ENCODE measurements around the gene TNPO2.

Gene TNPO2

DNA sequence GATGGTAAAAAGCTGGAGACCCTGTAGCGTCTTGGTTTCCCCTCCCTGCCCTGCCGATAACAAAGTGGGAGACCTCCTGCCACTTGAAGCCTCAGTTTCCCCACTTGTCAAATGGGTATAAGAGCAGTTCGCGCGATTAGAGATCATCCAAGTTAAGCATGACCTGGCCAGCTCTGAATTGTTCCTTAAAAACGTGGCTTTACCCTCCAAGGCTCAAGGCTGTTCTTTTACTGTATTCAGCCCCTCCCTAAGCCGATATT lies 421 bp downstream of the TNPO2 start:
- Histone ChIP-seq H3K9me3 (ENCODE audit: severe bottlenecking) (no peaks in the 10 kb centered on the region), H3K27me3 (ENCODE audit: insufficient read depth, low read depth, severe bottlenecking) (no peaks in the 10 kb centered on the region), H3K36me3 (peaks cover 32% of the 10 kb centered on the region), H3K4me3 (ENCODE audit: low read depth, low read length) (peak overlapping the region; percentile 87), H3K27ac (peak overlapping the region; percentile 97)
- TF ChIP-seq, protein P1, sequence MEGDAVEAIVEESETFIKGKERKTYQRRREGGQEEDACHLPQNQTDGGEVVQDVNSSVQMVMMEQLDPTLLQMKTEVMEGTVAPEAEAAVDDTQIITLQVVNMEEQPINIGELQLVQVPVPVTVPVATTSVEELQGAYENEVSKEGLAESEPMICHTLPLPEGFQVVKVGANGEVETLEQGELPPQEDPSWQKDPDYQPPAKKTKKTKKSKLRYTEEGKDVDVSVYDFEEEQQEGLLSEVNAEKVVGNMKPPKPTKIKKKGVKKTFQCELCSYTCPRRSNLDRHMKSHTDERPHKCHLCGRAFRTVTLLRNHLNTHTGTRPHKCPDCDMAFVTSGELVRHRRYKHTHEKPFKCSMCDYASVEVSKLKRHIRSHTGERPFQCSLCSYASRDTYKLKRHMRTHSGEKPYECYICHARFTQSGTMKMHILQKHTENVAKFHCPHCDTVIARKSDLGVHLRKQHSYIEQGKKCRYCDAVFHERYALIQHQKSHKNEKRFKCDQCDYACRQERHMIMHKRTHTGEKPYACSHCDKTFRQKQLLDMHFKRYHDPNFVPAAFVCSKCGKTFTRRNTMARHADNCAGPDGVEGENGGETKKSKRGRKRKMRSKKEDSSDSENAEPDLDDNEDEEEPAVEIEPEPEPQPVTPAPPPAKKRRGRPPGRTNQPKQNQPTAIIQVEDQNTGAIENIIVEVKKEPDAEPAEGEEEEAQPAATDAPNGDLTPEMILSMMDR (IDR thresholded peaks at IDR 0.05; ENCODE audit: low read depth, low read length), result no peak
- no peak for DNase-seq

DNA sequence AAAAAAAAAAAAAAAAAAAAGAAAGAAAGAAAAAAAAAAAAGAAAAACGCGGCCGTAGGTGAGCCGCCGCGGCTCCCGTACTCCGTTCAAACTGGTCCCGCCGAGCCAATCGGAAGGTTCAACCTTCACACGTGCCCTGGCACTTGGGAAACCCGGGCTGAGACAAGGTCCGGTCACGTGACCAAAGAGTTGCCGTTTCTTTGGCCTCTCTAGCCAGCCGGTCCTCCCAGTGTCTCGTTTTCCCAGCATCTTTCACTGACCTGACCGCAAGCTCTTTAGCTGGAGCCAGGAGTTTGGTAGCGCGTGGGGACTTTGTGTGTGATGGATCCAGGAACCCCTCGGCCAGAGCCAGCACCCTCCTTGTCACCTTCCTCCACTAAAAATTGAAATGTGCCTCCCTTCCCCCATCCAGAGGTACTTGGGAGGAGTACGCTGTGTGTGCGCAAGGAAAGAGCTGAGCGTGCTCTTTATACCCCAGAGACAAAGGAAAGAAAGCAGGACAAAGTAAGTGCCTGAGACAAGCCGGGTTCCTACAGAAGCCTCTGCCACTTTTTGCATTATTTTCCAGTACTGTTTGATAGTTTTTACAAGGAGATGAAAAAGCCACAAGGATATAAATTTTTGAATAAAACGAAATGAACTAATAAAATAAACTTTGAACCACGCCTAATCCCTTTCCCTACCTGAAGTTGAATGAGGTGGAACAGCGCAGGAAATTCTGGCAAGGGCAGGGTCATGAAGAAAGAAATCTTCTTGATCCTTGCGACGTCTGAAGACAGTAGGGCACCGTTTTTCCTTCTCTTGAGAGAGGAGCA lies 959 bp downstream of the TNPO2 start:
- DNase-seq, result peak; percentile 98
- Histone ChIP-seq H3K27me3 (ENCODE audit: insufficient read depth, low read depth, severe bottlenecking) (no peaks in the 10 kb centered on the region), H3K27ac (peak overlapping the region; percentile 97), H3K36me3 (peaks cover 34% of the 10 kb centered on the region), H3K9me3 (ENCODE audit: severe bottlenecking) (no peaks in the 10 kb centered on the region), H3K4me3 (ENCODE audit: low read depth, low read length) (peak overlapping the region; percentile 87)
- TF ChIP-seq, protein P1 (IDR thresholded peaks at IDR 0.05; ENCODE audit: low read depth, low read length), result no peak

DNA sequence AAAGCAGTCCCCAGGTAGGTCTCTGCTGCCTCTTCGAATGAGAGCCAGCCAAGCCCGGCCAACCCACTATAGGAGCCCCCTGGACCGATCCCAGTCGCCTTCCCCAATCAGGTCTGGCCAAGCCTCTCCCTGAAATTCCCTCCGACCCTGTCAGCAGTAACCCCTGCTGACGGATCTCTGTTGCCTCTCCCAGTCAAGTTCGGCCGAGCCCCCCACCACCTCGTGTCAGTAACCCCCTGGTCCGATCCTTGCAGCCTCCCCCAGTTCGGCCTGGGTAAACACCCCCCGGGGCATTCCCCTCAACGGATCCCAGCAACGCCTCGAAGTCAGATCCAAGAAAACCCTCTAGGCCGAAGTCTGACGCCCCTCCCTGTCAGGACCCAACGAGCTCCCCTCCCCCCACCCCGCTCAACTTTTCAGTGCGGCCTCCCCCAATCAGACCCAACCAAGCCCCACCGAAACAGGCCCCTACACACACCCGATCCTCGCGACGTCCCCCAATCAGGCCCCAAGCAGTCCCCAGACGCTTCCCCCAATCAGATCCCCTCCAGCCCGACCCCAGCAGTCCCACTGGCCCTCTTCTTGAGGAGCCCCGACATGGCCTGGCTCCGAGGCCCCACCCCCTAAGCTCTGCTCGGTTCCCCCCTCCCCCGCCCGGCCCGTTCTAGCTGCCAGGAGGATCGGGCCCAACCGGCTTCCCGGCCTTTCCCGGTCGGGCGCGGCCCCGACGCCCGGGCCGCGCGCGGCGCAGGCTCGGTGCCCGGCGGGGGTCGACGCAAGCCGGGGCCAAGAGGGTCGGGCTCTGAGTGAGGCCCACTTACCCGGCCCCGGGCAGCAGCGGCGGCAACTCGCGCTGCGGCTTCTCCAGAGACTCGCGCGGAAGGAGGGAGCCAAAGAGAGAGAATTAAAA lies 1.8 kb downstream of the TNPO2 start:
- Histone ChIP-seq H3K36me3 (peaks cover 38% of the 10 kb centered on the region), H3K9me3 (ENCODE audit: severe bottlenecking) (no peaks in the 10 kb centered on the region), H3K27ac (peak overlapping the region; percentile 97), H3K4me3 (ENCODE audit: low read depth, low read length) (peak overlapping the region; percentile 87), H3K27me3 (ENCODE audit: insufficient read depth, low read depth, severe bottlenecking) (no peaks in the 10 kb centered on the region)
- DNase-seq, result peak; percentile 80
- TF ChIP-seq, protein P1 (IDR thresholded peaks at IDR 0.05; ENCODE audit: low read depth, low read length), result no peak

GRCh38 chr19:12720851-12721655 lies 2.7 kb downstream of the TNPO2 start:
- peak overlapping the region; percentile 87 for H3K4me3 ChIP-seq (ENCODE audit: low read depth, low read length)
- TF ChIP-seq, protein P1 (IDR thresholded peaks at IDR 0.05; ENCODE audit: low read depth, low read length), result no peak
- no peaks in the 10 kb centered on the region for H3K9me3 ChIP-seq (ENCODE audit: severe bottlenecking)
- H3K36me3 ChIP-seq, result peaks cover 46% of the 10 kb centered on the region
- peak overlapping the region; percentile 97 for H3K27ac ChIP-seq
- no peak for DNase-seq
- H3K27me3 ChIP-seq (ENCODE audit: insufficient read depth, low read depth, severe bottlenecking), result no peaks in the 10 kb centered on the region

GRCh38 chr19:12720296-12720695 lies 3.4 kb downstream of the TNPO2 start:
- DNase-seq, result no peak
- Histone ChIP-seq H3K36me3 (peaks cover 54% of the 10 kb centered on the region), H3K27ac (no peak overlapping the region; the same call in 1 of the 2 replicates), H3K27me3 (ENCODE audit: insufficient read depth, low read depth, severe bottlenecking) (no peaks in the 10 kb centered on the region), H3K9me3 (ENCODE audit: severe bottlenecking) (no peaks in the 10 kb centered on the region), H3K4me3 (ENCODE audit: low read depth, low read length) (peak overlapping the region; percentile 87)
- TF ChIP-seq, protein P1 (IDR thresholded peaks at IDR 0.05; ENCODE audit: low read depth, low read length), result no peak
